GM13976 (cell line): Measurements from ENCODE around the gene PIPOX.

ENCODE experiments used
- DNase-seq: peaks from one replicate; pipeline ENCODE4 v3.0.0; 2012; ENCODE audit warnings: low spot score
- CTCF ChIP-seq: IDR thresholded peaks from 2 replicates; pipeline ENCODE4 v1.5.1; 2012; ENCODE audit warnings: borderline replicate concordance, mild to moderate bottlenecking; ENCODE audit not compliant: insufficient read depth; ENCODE audit errors: extremely low read depth, missing control alignments, control extremely low read depth
- in situ Hi-C: fragments of 300-500 bp; cut with MboI; formaldehyde crosslinking; loops from one replicate; pipeline ENCODE4 v1.12.0; 2022; ENCODE audit warnings: low sequenced_read_pairs, mixed read lengths, inconsistent platforms; ENCODE audit not compliant: unreplicated experiment

The PIPOX gene

GRCh38 chr17:29019475-29020181 lies 23.3 kb upstream of the PIPOX start:
- DNase-seq, result no peak
- TF ChIP-seq CTCF, result no peak
- in situ Hi-C loops, result loop anchor here (10.0 kb wide), 1 partner anchor 45 kb away; no protein-coding TSS in a partner anchor

GRCh38 chr17:29020576-29020975 lies 22.4 kb upstream of the PIPOX start:
- no peak for DNase-seq
- no peak for TF ChIP-seq CTCF
- in situ Hi-C loops, result loop anchor here (10.0 kb wide), 1 partner anchor 46 kb away; no protein-coding TSS in a partner anchor

GRCh38 chr17:29021226-29021625 lies 21.7 kb upstream of the PIPOX start:
- TF ChIP-seq CTCF, result no peak
- in situ Hi-C loops, result loop anchor here (10.0 kb wide), 1 partner anchor 46 kb away; no protein-coding TSS in a partner anchor
- no peak for DNase-seq

- in situ Hi-C loops, result loop anchor here (10.0 kb wide), 1 partner anchor 47 kb away; no protein-coding TSS in a partner anchor
- no peak for TF ChIP-seq CTCF
- no peak for DNase-seq
Measured at GRCh38 chr17:29022074-29022473, 20.9 kb upstream of the PIPOX start.

GRCh38 chr17:29024316-29024952 lies 18.5 kb upstream of the PIPOX start:
- in situ Hi-C loops, result loop anchor here (10.0 kb wide), 1 partner anchor 50 kb away; no protein-coding TSS in a partner anchor
- no peak for TF ChIP-seq CTCF
- no peak for DNase-seq

- DNase-seq, result no peak
- in situ Hi-C loops, result no loop called here
- no peak for TF ChIP-seq CTCF
Measured at GRCh38 chr17:29031488-29031887, 11.5 kb upstream of the PIPOX start.
